PFSK-1 (cell line): ENCODE measurements around the gene MAPK8IP1.

Experiments used
- POLR2AphosphoS5 ChIP-seq: IDR thresholded peaks from 2 replicates; pipeline ENCODE4 v1.6.1; 2012; ENCODE audit warnings: low read depth, mild to moderate bottlenecking, control low read depth, low read length, moderate library complexity
- REST ChIP-seq, 2 experiments: IDR thresholded peaks; 2 replicates each; pipeline versions ENCODE4 v1.6.1 to v1.8.0; 2011 to 2012; ENCODE audit warnings: low read depth in 2 of 2, low read length in 2 of 2, control low read depth in 1 of 2, inconsistent platforms in 1 of 2, mild to moderate bottlenecking in 1 of 2, moderate library complexity in 1 of 2; ENCODE audit not compliant: insufficient read depth in 1 of 2
- TAF1 ChIP-seq: IDR thresholded peaks from 2 replicates; pipeline ENCODE4 v1.6.1; 2012; ENCODE audit warnings: low read length, control low read depth, borderline replicate concordance; ENCODE audit not compliant: insufficient read depth

GRCh38 chr11:45907911-45908370, 22.5 kb downstream of the MAPK8IP1 start:
- no peak for TF ChIP-seq TAF1
- no peak for TF ChIP-seq REST (IDR thresholded peaks at IDR 0.05; ENCODE audit: insufficient read depth in 1 of 2, low read depth in 2 of 2, low read length in 2 of 2)
- TF ChIP-seq POLR2AphosphoS5: no peak; the same call in 1 of the 2 replicates
